ENCODE measurements around the gene TBCK. TPM values are rescaled to one million over a fixed set of nuclear protein-coding genes. Genes with fewer than 3 reads are reported as not detected.

The TBCK gene
- polyA plus RNA-seq, 1 donor (not counting 4 experiments of a cell fraction or from before 2014, with no cell fraction given): 19.3 TPM

GRCh38 chr4:106258145-106259045 is 57.6 kb downstream of the TBCK start:
- Histone ChIP-seq H3K27ac (ENCODE audit: control insufficient read depth, insufficient read depth, low read length) (no peak overlapping the region), H3K4me2 (ENCODE audit: control insufficient read depth, extremely low read depth, insufficient read depth, low read depth, low read length) (no peak overlapping the region), H3K79me2 (ENCODE audit: control insufficient read depth, insufficient read depth, low read length) (no peaks in the 10 kb centered on the region), H2AFZ (ENCODE audit: control insufficient read depth, low read length) (no peak overlapping the region), H3K4me1 (ENCODE audit: control insufficient read depth, extremely low read depth, insufficient read depth, low read length) (no peaks in the 10 kb centered on the region), H4K20me1 (ENCODE audit: control insufficient read depth, extremely low read depth, insufficient read depth, low read length) (no peaks in the 10 kb centered on the region), H3K9me3 (ENCODE audit: control insufficient read depth, low read depth, low read length) (no peaks in the 10 kb centered on the region), H3K4me3 (ENCODE audit: control insufficient read depth in 2 of 3, extremely low read depth in 1 of 3, insufficient read depth in 2 of 3, low read depth in 1 of 3, low read length in 3 of 3) (no peak overlapping the region), H3K9ac (ENCODE audit: control insufficient read depth, extremely low read depth, insufficient read depth, low read length) (no peak overlapping the region), H3K9me1 (ENCODE audit: control insufficient read depth, extremely low read depth, insufficient read depth, low read length) (no peaks in the 10 kb centered on the region), H3K36me3 (ENCODE audit: control insufficient read depth in 2 of 2, extremely low read depth in 1 of 2, insufficient read depth in 2 of 2, low read length in 2 of 2) (peaks cover 0 to 3% of the 10 kb centered on the region in 2 experiments), H3K27me3 (ENCODE audit: control insufficient read depth, extremely low read depth, insufficient read depth, low read length) (no peaks in the 10 kb centered on the region)
- DNase-seq (ENCODE audit: low read depth, low spot score) (no peak), FAIRE-seq (no peak)
- TF ChIP-seq EZH2 (IDR thresholded peaks at IDR 0.05; ENCODE audit: low read length) (no peak), CTCF (optimal IDR thresholded peaks at IDR 0.05 in 1 of 3, IDR thresholded peaks at IDR 0.05 in 1 of 3, conservative IDR thresholded peaks at IDR 0.05 in 1 of 3; ENCODE audit: extremely low read depth in 1 of 3, insufficient read depth in 2 of 3, low read length in 3 of 3) (no peak)
- dilution Hi-C loops (cut with MboI; ENCODE audit: extremely low pct_ligation_motif_present, low sequenced_read_pairs): no loop called here

- H3K36me3 ChIP-seq (ENCODE audit: control insufficient read depth in 2 of 2, extremely low read depth in 1 of 2, insufficient read depth in 2 of 2, low read length in 2 of 2): peaks cover 0 to 3% of the 10 kb centered on the region in 2 experiments
- no peak overlapping the region for H3K9ac ChIP-seq (ENCODE audit: control insufficient read depth, extremely low read depth, insufficient read depth, low read length)
- FAIRE-seq (no peak), DNase-seq (ENCODE audit: low read depth, low spot score) (no peak)
- H3K9me1 ChIP-seq (ENCODE audit: control insufficient read depth, extremely low read depth, insufficient read depth, low read length): no peaks in the 10 kb centered on the region
- H4K20me1 ChIP-seq (ENCODE audit: control insufficient read depth, extremely low read depth, insufficient read depth, low read length): no peaks in the 10 kb centered on the region
- no peaks in the 10 kb centered on the region for H3K4me1 ChIP-seq (ENCODE audit: control insufficient read depth, extremely low read depth, insufficient read depth, low read length)
- no peak overlapping the region for H3K27ac ChIP-seq (ENCODE audit: control insufficient read depth, insufficient read depth, low read length)
- H3K9me3 ChIP-seq (ENCODE audit: control insufficient read depth, low read depth, low read length): no peaks in the 10 kb centered on the region
- H3K79me2 ChIP-seq (ENCODE audit: control insufficient read depth, insufficient read depth, low read length): no peaks in the 10 kb centered on the region
- H3K4me3 ChIP-seq (ENCODE audit: control insufficient read depth in 2 of 3, extremely low read depth in 1 of 3, insufficient read depth in 2 of 3, low read depth in 1 of 3, low read length in 3 of 3): no peak overlapping the region
- H2AFZ ChIP-seq (ENCODE audit: control insufficient read depth, low read length): no peak overlapping the region
- dilution Hi-C loops (cut with MboI; ENCODE audit: extremely low pct_ligation_motif_present, low sequenced_read_pairs): no loop called here
- TF ChIP-seq EZH2 (IDR thresholded peaks at IDR 0.05; ENCODE audit: low read length) (no peak), CTCF (optimal IDR thresholded peaks at IDR 0.05 in 1 of 3, IDR thresholded peaks at IDR 0.05 in 1 of 3, conservative IDR thresholded peaks at IDR 0.05 in 1 of 3; ENCODE audit: extremely low read depth in 1 of 3, insufficient read depth in 2 of 3, low read length in 3 of 3) (no peak)
- H3K4me2 ChIP-seq (ENCODE audit: control insufficient read depth, extremely low read depth, insufficient read depth, low read depth, low read length): no peak overlapping the region
- no peaks in the 10 kb centered on the region for H3K27me3 ChIP-seq (ENCODE audit: control insufficient read depth, extremely low read depth, insufficient read depth, low read length)
Observed at GRCh38 chr4:106256190-106256589, 59.8 kb downstream of the TBCK start.
